Measurements from ENCODE around the gene TARBP2.

- peak; percentile 92 for TF ChIP-seq CTCF (conservative IDR thresholded peaks at IDR 0.05; ENCODE audit: low read length)
- no peak for TF ChIP-seq EZH2phosphoT487 (IDR thresholded peaks at IDR 0.05; ENCODE audit: borderline replicate concordance, low read depth, low read length)
These were observed 7.6 kb downstream of the TARBP2 start for GRCh38 chr12:53508534-53509170.
